Heart left ventricle (tissue), 13 donors: Measurements from ENCODE around the gene ZNF555.

ENCODE experiments used
- CTCF ChIP-seq, 12 donors: fragments of 200-600 bp; sonication (generic) in 4 of 12; IDR thresholded peaks; one replicate each; pipeline versions ENCODE4 v1.5.0 to v1.8.0; 2018 to 2022; ENCODE audit warnings: antibody characterized with exemption in 12 of 12, mild to moderate bottlenecking in 5 of 12
- POLR2A ChIP-seq, 2 donors: fragments of 450-650 bp; IDR thresholded peaks; one replicate each; pipeline ENCODE4 v1.6.1; 2017; ENCODE audit warnings: antibody characterized with exemption in 2 of 2, mild to moderate bottlenecking in 2 of 2, moderate library complexity in 2 of 2
- donor health status: ischemic (EF 13 %, LVEDD 7.1; RV severe dilation, severe dysfunction).
- donor health status: DM: no; HTN: yes; CAD: no.
- donor health status: DM: no; HTN: no; CAD: no.
- donor health status: ischemic (EF 25% LVEDD 6.9; RV normal size, moderate dysfunction).
- donor health status: ischemic (EF 25% LVEDD 5.7; RV mildly dilated, moderate dysfunction).
- donor health status: ischemic (EF 35%, LVEDD 5.7; RV mildly dilated, moderate dysfunction).
- donor health status: nonischemic (EF 11% LVEDD 7.7; RV severe dilation, severe dysfunction).
- donor health status: DM: yes; HTN: yes; CAD: no.
- donor health status: PGD.
- donor health status: ischemic (EF 29% LVEDD 5.4; RV normal size, mild dysfunction).
- donor health status: nonischemic (EF 23%, LVEDD 6.1; RV moderate dilation, normal function).

GRCh38 chr19:2805261-2805900, 35.9 kb upstream of the ZNF555 start:
- no peak for TF ChIP-seq CTCF (IDR thresholded peaks at IDR 0.05)
- no peak for TF ChIP-seq POLR2A (IDR thresholded peaks at IDR 0.05)
